H9 (cell line): Measurements from ENCODE around the gene MATK. TPM values are rescaled to one million over a fixed set of nuclear protein-coding genes. Genes with fewer than 3 reads are reported as not detected.

ENCODE experiments used
- DNase-seq: peaks from one replicate; pipeline ENCODE4 v3.0.0-alpha.2; 2017
- H2AFZ ChIP-seq: one replicate; pipeline ENCODE4 v1.6.1; 2013; ENCODE audit warnings: mild to moderate bottlenecking, low read length, control low read depth, moderate library complexity
- H2AK5ac ChIP-seq: 2 replicates; pipeline ENCODE4 v1.6.1; 2013; ENCODE audit warnings: low read length, control low read depth, mixed read lengths; ENCODE audit not compliant: insufficient read length
- H2BK120ac ChIP-seq: one replicate; pipeline ENCODE4 v1.6.1; 2013; ENCODE audit warnings: low read depth, mild to moderate bottlenecking, low read length, control low read depth, inconsistent platforms; ENCODE audit not compliant: poor library complexity, severe bottlenecking
- H2BK12ac ChIP-seq: 2 replicates; pipeline ENCODE4 v1.6.1; 2013; ENCODE audit warnings: low read length, control low read depth, mixed read lengths, low read depth; ENCODE audit not compliant: insufficient read length
- H2BK15ac ChIP-seq: 2 replicates; pipeline ENCODE4 v1.6.1; 2013; ENCODE audit warnings: low read depth, low read length, control low read depth
- H2BK20ac ChIP-seq: one replicate; pipeline ENCODE4 v1.6.1; 2013; ENCODE audit warnings: low read depth, mild to moderate bottlenecking, low read length, control low read depth, inconsistent platforms; ENCODE audit not compliant: poor library complexity, severe bottlenecking
- H2BK5ac ChIP-seq: 2 replicates; pipeline ENCODE4 v1.6.1; 2013; ENCODE audit warnings: low read length, control low read depth, mixed read lengths; ENCODE audit not compliant: insufficient read length
- H3K14ac ChIP-seq: 2 replicates; pipeline ENCODE4 v1.6.1; 2013; ENCODE audit warnings: low read length, control low read depth; ENCODE audit not compliant: insufficient read depth
- H3K18ac ChIP-seq: 2 replicates; pipeline ENCODE4 v1.6.1; 2013; ENCODE audit warnings: low read depth, mild to moderate bottlenecking, mixed read lengths, low read length, control low read depth; ENCODE audit not compliant: insufficient read length
- H3K23ac ChIP-seq: 2 replicates; pipeline ENCODE4 v1.6.1; 2013; ENCODE audit warnings: low read length, control low read depth, mixed read lengths, low read depth; ENCODE audit not compliant: insufficient read length
- H3K23me2 ChIP-seq: 2 replicates; pipeline ENCODE4 v1.6.1; 2013; ENCODE audit warnings: low read depth, mild to moderate bottlenecking, mixed read lengths, low read length, control low read depth; ENCODE audit not compliant: insufficient read length, poor library complexity, severe bottlenecking
- H3K27ac ChIP-seq: 2 replicates; pipeline ENCODE4 v1.5.1; 2013; ENCODE audit warnings: low read length, control low read depth, mixed read lengths, low read depth; ENCODE audit not compliant: insufficient read length
- H3K27me3 ChIP-seq: 2 replicates; pipeline ENCODE4 v1.6.1; 2013; ENCODE audit warnings: low read length, control low read depth, inconsistent platforms; ENCODE audit not compliant: insufficient read depth
- H3K4ac ChIP-seq: 2 replicates; pipeline ENCODE4 v1.6.1; 2013; ENCODE audit warnings: low read depth, mild to moderate bottlenecking, control low read depth, inconsistent platforms, low read length, moderate library complexity
- H3K4me1 ChIP-seq: 2 replicates; pipeline ENCODE4 v1.6.1; 2013; ENCODE audit warnings: low read length, control low read depth, inconsistent platforms; ENCODE audit not compliant: insufficient read depth
- H3K4me2 ChIP-seq: 2 replicates; pipeline ENCODE4 v1.6.1; 2013; ENCODE audit warnings: low read length, control low read depth, mixed read lengths; ENCODE audit not compliant: insufficient read length, insufficient read depth
- H3K56ac ChIP-seq: 2 replicates; pipeline ENCODE4 v1.6.1; 2013; ENCODE audit warnings: low read depth, mild to moderate bottlenecking, mixed read lengths, low read length, control low read depth; ENCODE audit not compliant: insufficient read length
- H3K79me1 ChIP-seq: 2 replicates; pipeline ENCODE4 v1.6.1; 2013; ENCODE audit warnings: low read depth, mild to moderate bottlenecking, moderate library complexity, low read length, control low read depth, inconsistent platforms; ENCODE audit not compliant: insufficient read depth, poor library complexity, severe bottlenecking
- H3K79me2 ChIP-seq: 2 replicates; pipeline ENCODE4 v1.6.1; 2013; ENCODE audit warnings: low read length, control low read depth, inconsistent platforms; ENCODE audit not compliant: insufficient read depth
- H3K9ac ChIP-seq: 2 replicates; pipeline ENCODE4 v1.6.1; 2013; ENCODE audit warnings: low read length, control low read depth, mixed read lengths; ENCODE audit not compliant: insufficient read length; ENCODE audit errors: extremely low read depth
- H3K9me3 ChIP-seq: one replicate; pipeline ENCODE4 v1.6.1; 2013; ENCODE audit warnings: low read depth, low read length, inconsistent platforms; ENCODE audit not compliant: control insufficient read depth
- H3T11ph ChIP-seq: one replicate; pipeline ENCODE4 v1.6.1; 2013; ENCODE audit warnings: mild to moderate bottlenecking, low read length, control low read depth, inconsistent platforms
- H4K20me1 ChIP-seq: one replicate; pipeline ENCODE4 v1.6.1; 2013; ENCODE audit not compliant: control insufficient read depth, insufficient read length, insufficient read depth
- H4K5ac ChIP-seq: 2 replicates; pipeline ENCODE4 v1.6.1; 2013; ENCODE audit warnings: low read depth, mild to moderate bottlenecking, mixed read lengths, low read length, control low read depth; ENCODE audit not compliant: insufficient read length
- H4K8ac ChIP-seq: replicated peaks from 2 replicates; pipeline ENCODE4 v1.6.1; 2013; ENCODE audit warnings: low read length, control low read depth, mixed read lengths, low read depth; ENCODE audit not compliant: insufficient read length
- H4K91ac ChIP-seq: 2 replicates; pipeline ENCODE4 v1.6.1; 2013; ENCODE audit warnings: low read depth, mild to moderate bottlenecking, moderate library complexity, mixed read lengths, low read length, control low read depth; ENCODE audit not compliant: insufficient read length
- H3K27ac Mint-ChIP-seq, 3 experiments: 2 replicates in 2 of 3; 3 replicates in 1 of 3; pipeline ENCODE4 v1.8.0; 2020 to 2021; ENCODE audit warnings: mixed read lengths in 3 of 3, mild to moderate bottlenecking in 1 of 3, moderate library complexity in 1 of 3
- H3K27me3 Mint-ChIP-seq: 2 replicates; pipeline ENCODE4 v1.8.0; 2021; ENCODE audit warnings: low read depth, mild to moderate bottlenecking, moderate library complexity, mixed read lengths
- H3K36me3 Mint-ChIP-seq, 3 experiments: 2 replicates in 2 of 3; 3 replicates in 1 of 3; pipeline ENCODE4 v1.8.0; 2020 to 2021; ENCODE audit warnings: low read depth in 3 of 3, mixed read lengths in 3 of 3; ENCODE audit not compliant: insufficient read depth in 1 of 3
- H3K4me1 Mint-ChIP-seq, 2 experiments: 2 replicates each; pipeline ENCODE4 v1.8.0; 2020; ENCODE audit warnings: mixed read lengths in 2 of 2
- H3K4me3 Mint-ChIP-seq, 2 experiments: 2 replicates in 1 of 2; 3 replicates in 1 of 2; pipeline ENCODE4 v1.8.0; 2020 to 2021; ENCODE audit warnings: mild to moderate bottlenecking in 2 of 2, mixed read lengths in 2 of 2, moderate library complexity in 1 of 2
- H3K9me3 Mint-ChIP-seq, 2 experiments: 2 replicates in 1 of 2; 3 replicates in 1 of 2; pipeline ENCODE4 v1.8.0; 2020; ENCODE audit warnings: mild to moderate bottlenecking in 2 of 2, mixed read lengths in 2 of 2, moderate library complexity in 1 of 2
- CTCF ChIP-seq: fragments of 200-600 bp; sonication (generic); conservative IDR thresholded peaks from 3 replicates; pipeline ENCODE4 v1.8.0; 2021; ENCODE audit warnings: antibody characterized with exemption, mild to moderate bottlenecking
- WGBS: extraction: QIAGEN DNeasy Blood & Tissue Kit; methylation state at CpG from one replicate; pipeline ENCODE4 v1.1.7; 2013; ENCODE audit warnings: missing lambda C conversion rate, low lambda C conversion rate, mixed read lengths; ENCODE audit not compliant: insufficient read length; ENCODE audit errors: extremely low coverage; 5-methylcytosine and 5-hydroxymethylcytosine counted together
- long read RNA-seq: library from polyadenylated mRNA; unstranded; transcript quantifications from one replicate; pipeline ENCODE4 v2.0.0, GENCODE V29; 2020
- total RNA-seq: library from RNA; stranded (reverse); gene quantifications from 2 replicates; pipeline ENCODE4 v1.2.1, GENCODE V29; 2021

The MATK gene
- total RNA-seq, result 11.0 and 13.5 TPM in 2 replicates
- long read RNA-seq, transcript MATK-201 (14 exons, 2,133 nt), result major isoform, 5 of 12 reads
- long read RNA-seq, partial matches to known transcripts, result 3 of 12 reads
- long read RNA-seq, other reads (novel, unspliced or antisense), result 3 of 12 reads

- WGBS, result no CpG with 5 or more reads among the region's 101 CpGs
- Mint-ChIP-seq H3K27ac (no peak within 1 kb of the TSS), H3K36me3 (peaks cover 17 to 20% (median 19%) of the 10 kb centered on the region in 3 experiments), H3K27me3 (peaks cover 72% of the 10 kb centered on the region), H3K4me3 (peak within 1 kb of the TSS; percentile 64 to 83), H3K4me1 (peaks cover 5 to 8% of the 10 kb centered on the region in 2 experiments), H3K9me3 (peaks cover 17 to 18% of the 10 kb centered on the region in 2 experiments)
- Histone ChIP-seq H2AFZ (no peak within 1 kb of the TSS), H4K20me1 (no peaks in the 10 kb centered on the region), H3K79me2 (no peaks in the 10 kb centered on the region), H2BK15ac (no peak within 1 kb of the TSS), H4K8ac (no peak within 1 kb of the TSS), H3K4me2 (peak within 1 kb of the TSS; percentile 54), H3K56ac (no peak within 1 kb of the TSS), H2BK12ac (no peak within 1 kb of the TSS), H3K23ac (no peak within 1 kb of the TSS), H3K18ac (no peak within 1 kb of the TSS), H3T11ph (no peak within 1 kb of the TSS), H3K4ac (no peak within 1 kb of the TSS), H3K27ac (no peak within 1 kb of the TSS), H4K5ac (no peak within 1 kb of the TSS), H3K27me3 (peaks cover 2% of the 10 kb centered on the region; the same call in 1 of the 2 replicates), H3K23me2 (no peaks in the 10 kb centered on the region), H3K79me1 (no peaks in the 10 kb centered on the region), H4K91ac (no peak within 1 kb of the TSS), H2BK5ac (no peak within 1 kb of the TSS), H2AK5ac (no peak within 1 kb of the TSS), H3K9me3 (peaks cover 15% of the 10 kb centered on the region), H2BK20ac (no peak within 1 kb of the TSS), H3K4me1 (no peaks in the 10 kb centered on the region), H3K14ac (no peak within 1 kb of the TSS), H3K9ac (no peak within 1 kb of the TSS), H2BK120ac (no peak within 1 kb of the TSS)
- TF ChIP-seq CTCF, result no peak
- no peak for DNase-seq
Measured at GRCh38 chr19:3785938-3786824, at the start of gene MATK. TSS of gene MATK (minus strand) at chr19:3786381. CDS start at chr19:3785135, 1,246 bp downstream.
